SK-N-SH (cell line): ENCODE data around the gene PLEKHM3. TPM values are rescaled to one million over a fixed set of nuclear protein-coding genes. Genes with fewer than 3 reads are reported as not detected.

Source experiments
- CTCF ChIA-PET: fragments of 300-600, 350-600 bp; formaldehyde crosslinking; extraction: SDS; loops from one replicate; lab custom pipeline; 2021; lab: Yijun Ruan, JAX
- POLR2A ChIA-PET: fragments of 350-600 bp; sonication (Branson Sonifier 250); formaldehyde crosslinking; extraction: SDS; loops from one replicate; lab custom pipeline; 2020; ENCODE audit warnings: antibody characterized with exemption, inconsistent platforms; lab: Yijun Ruan, JAX
- DNase-seq: peaks from one replicate; pipeline ENCODE4 v3.0.0; 2012
- H2AFZ ChIP-seq: fragments of 200-600 bp; sonication (generic); 2 replicates; pipeline ENCODE4 v1.8.1; 2016; ENCODE audit warnings: antibody characterized with exemption, mild to moderate bottlenecking, low read depth
- H3F3A ChIP-seq: fragments of 200-600 bp; sonication (generic); replicated peaks from 2 replicates; pipeline ENCODE3; 2016; ENCODE audit warnings: antibody characterized with exemption, mild to moderate bottlenecking; ENCODE audit not compliant: insufficient read depth
- H3K27ac ChIP-seq, 2 experiments: fragments of 200-500 bp in 1 of 2; fragments of 200-600 bp in 1 of 2; sonication (Bioruptor generic) in 1 of 2; sonication (generic), shearing (Covaris generic) in 1 of 2; 2 replicates each; pipeline versions ENCODE4 v1.5.1 to v1.6.1; 2014 to 2016; ENCODE audit warnings: low read depth in 2 of 2, inconsistent platforms in 1 of 2, low read length in 1 of 2, mild to moderate bottlenecking in 1 of 2, mixed read lengths in 1 of 2
- H3K27me3 ChIP-seq: fragments of 200-600 bp; sonication (generic), shearing (Covaris generic); 2 replicates; pipeline ENCODE4 v1.6.1; 2016; ENCODE audit warnings: mixed run types; ENCODE audit not compliant: insufficient read depth
- H3K36me3 ChIP-seq, 2 experiments: fragments of 200-500 bp in 1 of 2; fragments of 200-600 bp in 1 of 2; sonication (Bioruptor generic) in 1 of 2; sonication (generic) in 1 of 2; replicated peaks in 1 of 2; 2 replicates each; pipeline versions ENCODE3 to v1.5.1; 2014 to 2016; ENCODE audit warnings: low read length in 1 of 2, mild to moderate bottlenecking in 1 of 2; ENCODE audit not compliant: insufficient read depth in 2 of 2, control insufficient read depth in 1 of 2
- H3K4me1 ChIP-seq, 2 experiments: fragments of 200-500 bp in 1 of 2; fragments of 200-600 bp in 1 of 2; sonication (Bioruptor generic) in 1 of 2; sonication (generic), shearing (Covaris generic) in 1 of 2; 2 replicates each; pipeline versions ENCODE4 v1.5.1 to v1.6.1; 2014 to 2016; ENCODE audit warnings: low read depth in 1 of 2, low read length in 1 of 2, mixed run types in 1 of 2; ENCODE audit not compliant: insufficient read depth in 2 of 2, control insufficient read depth in 1 of 2
- H3K4me2 ChIP-seq: fragments of 200-600 bp; sonication (generic), shearing (Covaris generic); 2 replicates; pipeline ENCODE4 v1.6.1; 2017; ENCODE audit warnings: mixed run types
- H3K4me3 ChIP-seq, 2 experiments: fragments of 200-500 bp in 1 of 2; fragments of 200-600 bp in 1 of 2; sonication (Bioruptor generic) in 1 of 2; sonication (generic), shearing (Covaris generic) in 1 of 2; 2 replicates each; pipeline versions ENCODE4 v1.5.1 to v1.8.1; 2014 to 2016; ENCODE audit warnings: low read depth in 2 of 2, inconsistent platforms in 1 of 2, low read length in 1 of 2, mild to moderate bottlenecking in 1 of 2, mixed read lengths in 1 of 2, moderate library complexity in 1 of 2
- H3K79me2 ChIP-seq: fragments of 200-600 bp; sonication (generic); 2 replicates; pipeline ENCODE4 v1.8.1; 2017; ENCODE audit warnings: mild to moderate bottlenecking; ENCODE audit not compliant: insufficient read depth
- H3K9ac ChIP-seq: fragments of 200-600 bp; sonication (generic); 2 replicates; pipeline ENCODE4 v1.6.1; 2017; ENCODE audit warnings: mixed run types
- H3K9me2 ChIP-seq: fragments of 200-600 bp; sonication (generic); 2 replicates; pipeline ENCODE4 v1.6.1; 2017; ENCODE audit warnings: mixed run types
- H3K9me3 ChIP-seq: fragments of 200-600 bp; sonication (generic); 2 replicates; pipeline ENCODE4 v1.6.1; 2017; ENCODE audit warnings: mixed run types, mild to moderate bottlenecking, moderate library complexity
- H4K20me1 ChIP-seq: fragments of 200-600 bp; sonication (generic); 2 replicates; pipeline ENCODE4 v1.6.1; 2017; ENCODE audit warnings: mild to moderate bottlenecking, mixed run types; ENCODE audit not compliant: insufficient read depth
- CHD2 ChIP-seq: fragments of 150-350 bp; IDR thresholded peaks from 2 replicates; pipeline ENCODE4 v1.6.1; 2018; ENCODE audit warnings: low read length; ENCODE audit not compliant: partially characterized antibody
- EP300 ChIP-seq, 2 experiments: IDR thresholded peaks; 2 replicates each; pipeline versions ENCODE4 v1.4.0 to v1.6.1; 2012; ENCODE audit warnings: borderline replicate concordance in 1 of 2, low read depth in 1 of 2, low read length in 1 of 2
- FOSL2 ChIP-seq: IDR thresholded peaks from 2 replicates; pipeline ENCODE4 v1.4.0; 2012; ENCODE audit warnings: low read depth, mild to moderate bottlenecking, moderate library complexity, borderline replicate concordance
- JUND ChIP-seq: IDR thresholded peaks from 2 replicates; pipeline ENCODE4 v1.4.0; 2012
- NFIC ChIP-seq: IDR thresholded peaks from 2 replicates; pipeline ENCODE4 v1.4.0; 2012; ENCODE audit warnings: borderline replicate concordance
- RCOR1 ChIP-seq: fragments of 150-350 bp; IDR thresholded peaks from 2 replicates; pipeline ENCODE4 v1.6.1; 2017; ENCODE audit warnings: antibody characterized with exemption, low read length
- SIN3A ChIP-seq: IDR thresholded peaks from 2 replicates; pipeline ENCODE4 v1.6.1; 2012; ENCODE audit warnings: low read depth, mild to moderate bottlenecking, low read length, moderate library complexity, borderline replicate concordance
- SMC3 ChIP-seq: IDR thresholded peaks from 2 replicates; pipeline ENCODE4 v1.6.1; 2012; ENCODE audit warnings: low read depth, low read length, improper control_type of control experiment
- TAF1 ChIP-seq: IDR thresholded peaks from 2 replicates; pipeline ENCODE4 v1.6.1; 2012; ENCODE audit warnings: low read depth, mild to moderate bottlenecking, low read length, moderate library complexity, borderline replicate concordance
- TCF12 ChIP-seq: IDR thresholded peaks from 2 replicates; pipeline ENCODE4 v1.4.0; 2012
- TEAD4 ChIP-seq: IDR thresholded peaks from 2 replicates; pipeline ENCODE4 v1.4.0; 2012; ENCODE audit warnings: mild to moderate bottlenecking, borderline replicate concordance; ENCODE audit not compliant: insufficient read depth
- WGBS: methylation state at CpG from one replicate; pipeline ENCODE4 v1.1.6; 2017; ENCODE audit warnings: low lambda C conversion rate; 5-methylcytosine and 5-hydroxymethylcytosine counted together
- polyA plus RNA-seq, 3 experiments: library from polyadenylated mRNA; depleted of rRNA; stranded (reverse); fragments of >200 nt; gene quantifications; 2 replicates each; pipeline ENCODE4 v1.2.3, GENCODE V29; 2012
- TF ChIP-seq, protein P1 (sequence below): IDR thresholded peaks from 2 replicates; pipeline ENCODE4; 2012

The PLEKHM3 gene
- polyA plus RNA-seq, 1 of the 3 experiments (the other 2 are of a cell fraction), result 1.9 TPM

- Histone ChIP-seq H3K4me2 (peak overlapping the region; percentile 45), H3K4me1 (peaks cover 0 to 13% of the 10 kb centered on the region in 2 experiments; a peak in 1 of 4 replicates), H3K9me3 (no peaks in the 10 kb centered on the region), H3K9ac (no peak overlapping the region; the same call in 1 of the 2 replicates), H4K20me1 (no peaks in the 10 kb centered on the region), H3F3A (peaks cover 11% of the 10 kb centered on the region), H3K36me3 (no peaks in the 10 kb centered on the region), H2AFZ (peak overlapping the region; percentile 75; the same call in 1 of the 2 replicates), H3K4me3 (no peak overlapping the region), H3K27ac (peak overlapping the region in 1 of 2 experiments; percentile 74; a peak in 2 of 4 replicates), H3K27me3 (no peaks in the 10 kb centered on the region), H3K79me2 (no peaks in the 10 kb centered on the region), H3K9me2 (no peaks in the 10 kb centered on the region)
- DNase-seq, result no peak
- TF ChIP-seq TCF12, result peak; percentile 42
- TF ChIP-seq JUND, result peak; percentile 27; the same call in 1 of the 2 replicates
- TF ChIP-seq FOSL2, result peak; percentile 68; the same call in 1 of the 2 replicates
- TF ChIP-seq EP300 (IDR thresholded peaks at IDR 0.05; ENCODE audit: borderline replicate concordance in 1 of 2, low read depth in 1 of 2, low read length in 1 of 2), result peak in 1 of 2 experiments; percentile 6; a peak in 1 of 4 replicates
- TF ChIP-seq SIN3A, result no peak
- peak; percentile 46; the same call in 1 of the 2 replicates for TF ChIP-seq NFIC
- TF ChIP-seq, protein P1, sequence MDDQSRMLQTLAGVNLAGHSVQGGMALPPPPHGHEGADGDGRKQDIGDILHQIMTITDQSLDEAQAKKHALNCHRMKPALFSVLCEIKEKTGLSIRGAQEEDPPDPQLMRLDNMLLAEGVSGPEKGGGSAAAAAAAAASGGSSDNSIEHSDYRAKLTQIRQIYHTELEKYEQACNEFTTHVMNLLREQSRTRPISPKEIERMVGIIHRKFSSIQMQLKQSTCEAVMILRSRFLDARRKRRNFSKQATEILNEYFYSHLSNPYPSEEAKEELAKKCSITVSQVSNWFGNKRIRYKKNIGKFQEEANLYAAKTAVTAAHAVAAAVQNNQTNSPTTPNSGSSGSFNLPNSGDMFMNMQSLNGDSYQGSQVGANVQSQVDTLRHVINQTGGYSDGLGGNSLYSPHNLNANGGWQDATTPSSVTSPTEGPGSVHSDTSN, result peak; percentile 13; the same call in 1 of the 2 replicates
- TF ChIP-seq TAF1, result no peak
- TF ChIP-seq TEAD4, result 0 out of 2 replicates have a peak, but pooled peaks have one; percentile 16
- CTCF ChIA-PET, result interaction anchor here (1.4 kb wide), 1 partner anchor 13 kb away, joined by 4 read pairs; no protein-coding TSS in a partner anchor
- POLR2A ChIA-PET, result no interaction called here
- WGBS, result 82% methylated on average over 2 of the region's 2 CpGs
These were observed 170.6 kb downstream of the PLEKHM3 start for GRCh38 chr2:207854484-207855440.

DNA sequence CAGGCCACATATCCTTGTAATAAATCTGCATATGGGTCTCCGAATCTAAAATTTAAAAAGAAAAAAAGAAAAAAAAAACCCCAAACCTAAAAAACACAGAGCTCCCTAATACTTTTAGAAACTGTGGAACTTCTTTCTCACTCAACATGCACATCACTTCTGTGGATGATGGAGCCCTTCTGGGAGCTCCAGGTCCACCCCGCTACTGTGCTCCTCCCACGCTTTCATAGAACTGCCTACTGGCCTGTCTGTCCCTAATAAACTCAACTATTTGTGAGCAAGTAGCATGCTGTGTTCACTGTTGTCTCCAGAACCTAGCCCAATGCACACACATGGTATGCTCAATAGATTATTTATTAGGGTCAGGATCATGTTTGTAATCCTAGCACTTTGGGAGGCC lies 172.5 kb downstream of the PLEKHM3 start:
- DNase-seq, result no peak
- Histone ChIP-seq H3K27me3 (no peaks in the 10 kb centered on the region), H3K9me3 (no peaks in the 10 kb centered on the region), H3K9me2 (no peaks in the 10 kb centered on the region), H4K20me1 (no peaks in the 10 kb centered on the region), H3F3A (peaks cover 11% of the 10 kb centered on the region), H2AFZ (no peak overlapping the region), H3K79me2 (no peaks in the 10 kb centered on the region), H3K9ac (no peak overlapping the region), H3K4me2 (no peak overlapping the region), H3K36me3 (no peaks in the 10 kb centered on the region), H3K27ac (no peak overlapping the region), H3K4me1 (peaks cover 0 to 13% of the 10 kb centered on the region in 2 experiments; a peak in 1 of 4 replicates), H3K4me3 (no peak overlapping the region)
- ChIA-PET CTCF (no interaction called here), POLR2A (no interaction called here)
- TF ChIP-seq SMC3, result no peak
- TF ChIP-seq CHD2, result no peak
- no peak for TF ChIP-seq RCOR1
- no peak for TF ChIP-seq TEAD4
- WGBS, result 99% methylated on average over 3 of the region's 3 CpGs
